Measurements from ENCODE around the gene TRIM22.
"Not testable (repeated sequence)": the region's sequence is repeated elsewhere in the genome, so short reads cannot be mapped to it uniquely, and the experiment has no call there.

TRIM22 gene

GRCh38 chr11:5684646-5685362 lies 4.8 kb upstream of the TRIM22 start, which contains the start of gene TRIM5:
Gene TRIM5 (minus strand): TSS chr11:5685074. CDS start chr11:5680177, 4,897 bp downstream.
- H3K9ac ChIP-seq (ENCODE audit: insufficient read length): peak within 1 kb of the TSS; percentile 89
- peak within 1 kb of the TSS; percentile 95 for H3K27ac ChIP-seq
- TF ChIP-seq FOXP2 (optimal IDR thresholded peaks at IDR 0.05; ENCODE audit: control extremely low read depth, extremely low read length, insufficient read depth): no peak
- peak; percentile 83 for TF ChIP-seq POLR2AphosphoS5 (IDR thresholded peaks at IDR 0.05; ENCODE audit: borderline replicate concordance, low read depth, low read length)
- TF ChIP-seq EZH2 (IDR thresholded peaks at IDR 0.05): no peak
- H3K4me3 ChIP-seq: peak within 1 kb of the TSS; percentile 80
- H3K36me3 ChIP-seq (ENCODE audit: insufficient read depth, low read length): no peaks in the 10 kb centered on the region; the same call in 1 of the 2 replicates
- H3K9me3 ChIP-seq (ENCODE audit: low read depth, low read length): no peaks in the 10 kb centered on the region
- peak; percentile 86 for DNase-seq (ENCODE audit: low read depth, low spot score)

DNA sequence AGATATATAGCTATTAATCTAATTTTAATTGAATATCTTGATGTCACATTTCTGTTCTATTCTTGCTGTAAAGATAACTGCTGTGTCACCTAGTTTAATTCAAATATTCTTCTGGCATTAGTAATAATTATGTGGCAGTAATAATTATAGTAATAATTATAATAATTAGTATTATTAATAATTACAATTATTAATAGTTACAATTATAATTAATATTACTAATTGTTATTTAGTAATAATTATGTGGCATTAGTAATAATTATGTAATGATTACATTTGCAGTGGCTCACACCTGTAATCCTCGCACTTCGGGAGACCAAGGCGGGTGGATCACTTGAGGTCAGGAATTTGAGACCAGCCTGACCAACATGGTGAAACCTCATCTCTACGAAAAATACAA lies 3.2 kb upstream of the TRIM22 start:
- Histone ChIP-seq H3K27ac (no peak overlapping the region), H3K36me3 (ENCODE audit: insufficient read depth, low read length) (no peaks in the 10 kb centered on the region), H3K9ac (ENCODE audit: insufficient read length) (no peak overlapping the region), H3K9me3 (ENCODE audit: low read depth, low read length) (no peaks in the 10 kb centered on the region), H3K4me3 (no peak overlapping the region)
- TF ChIP-seq EZH2 (IDR thresholded peaks at IDR 0.05): no peak
- TF ChIP-seq FOXP2 (optimal IDR thresholded peaks at IDR 0.05; ENCODE audit: control extremely low read depth, extremely low read length, insufficient read depth): no peak
- TF ChIP-seq POLR2AphosphoS5 (IDR thresholded peaks at IDR 0.05; ENCODE audit: borderline replicate concordance, low read depth, low read length): no peak
- no peak for DNase-seq (ENCODE audit: low read depth, low spot score)

- Histone ChIP-seq H3K4me3 (no peak overlapping the region), H3K36me3 (ENCODE audit: insufficient read depth, low read length) (no peaks in the 10 kb centered on the region), H3K9me3 (ENCODE audit: low read depth, low read length) (no peaks in the 10 kb centered on the region), H3K9ac (ENCODE audit: insufficient read length) (no peak overlapping the region), H3K27ac (no peak overlapping the region)
- TF ChIP-seq FOXP2 (optimal IDR thresholded peaks at IDR 0.05; ENCODE audit: control extremely low read depth, extremely low read length, insufficient read depth) (no peak), EZH2 (IDR thresholded peaks at IDR 0.05) (no peak), POLR2AphosphoS5 (IDR thresholded peaks at IDR 0.05; ENCODE audit: borderline replicate concordance, low read depth, low read length) (no peak)
- DNase-seq (ENCODE audit: low read depth, low spot score): no peak
Measured at GRCh38 chr11:5688482-5688881, 1.1 kb upstream of the TRIM22 start.

DNA sequence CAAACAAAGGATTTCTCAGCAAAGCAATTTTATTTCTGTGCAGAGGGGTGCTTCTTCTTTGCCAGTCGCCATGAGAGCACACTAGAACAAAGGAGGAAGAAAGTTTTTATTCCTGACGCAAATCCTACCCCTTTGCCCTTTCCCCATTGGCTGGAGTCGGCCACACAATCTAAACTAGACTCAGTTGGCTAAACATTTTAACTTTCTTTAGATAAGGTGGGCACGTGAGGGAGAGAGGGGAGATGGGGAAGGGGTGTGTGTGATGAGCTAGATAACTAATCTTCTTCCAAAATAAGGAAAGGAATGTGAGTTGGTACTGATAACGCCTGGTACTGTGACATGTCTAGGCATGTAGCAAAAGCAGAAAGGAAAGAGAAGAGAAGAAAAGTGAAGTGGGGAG lies 626 bp downstream of the TRIM22 start:
- Histone ChIP-seq H3K36me3 (ENCODE audit: insufficient read depth, low read length) (no peaks in the 10 kb centered on the region), H3K9ac (ENCODE audit: insufficient read length) (no peak overlapping the region), H3K9me3 (ENCODE audit: low read depth, low read length) (no peaks in the 10 kb centered on the region), H3K4me3 (no peak overlapping the region), H3K27ac (no peak overlapping the region)
- no peak for TF ChIP-seq POLR2AphosphoS5 (IDR thresholded peaks at IDR 0.05; ENCODE audit: borderline replicate concordance, low read depth, low read length)
- DNase-seq (ENCODE audit: low read depth, low spot score): no peak

DNA sequence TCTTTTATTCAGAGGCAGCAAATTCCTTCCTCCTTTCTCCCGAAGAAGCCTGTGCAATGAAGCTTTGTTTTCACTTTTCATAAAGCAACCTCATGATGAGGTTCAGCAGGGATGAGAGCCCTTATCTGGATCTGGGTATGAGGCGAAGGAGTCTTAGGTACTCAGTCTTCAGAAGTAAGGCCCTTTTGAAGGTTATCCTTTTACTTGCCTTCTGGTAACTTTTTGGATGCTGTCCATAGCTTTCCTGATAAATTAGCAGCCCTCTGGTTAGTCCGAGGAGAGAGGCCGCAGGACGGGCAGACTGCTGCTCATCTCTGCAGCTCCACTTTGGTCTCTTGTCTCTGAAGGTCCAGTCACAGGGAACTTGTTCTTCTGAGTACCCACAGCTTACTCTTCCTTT lies 1.1 kb downstream of the TRIM22 start:
- H3K36me3 ChIP-seq (ENCODE audit: insufficient read depth, low read length): no peaks in the 10 kb centered on the region
- TF ChIP-seq FOXP2 (optimal IDR thresholded peaks at IDR 0.05; ENCODE audit: control extremely low read depth, extremely low read length, insufficient read depth) (no peak), EZH2 (IDR thresholded peaks at IDR 0.05) (no peak), POLR2AphosphoS5 (IDR thresholded peaks at IDR 0.05; ENCODE audit: borderline replicate concordance, low read depth, low read length) (no peak)
- no peak overlapping the region for H3K4me3 ChIP-seq
- no peak overlapping the region for H3K9ac ChIP-seq (ENCODE audit: insufficient read length)
- no peaks in the 10 kb centered on the region for H3K9me3 ChIP-seq (ENCODE audit: low read depth, low read length)
- no peak for DNase-seq (ENCODE audit: low read depth, low spot score)
- H3K27ac ChIP-seq: no peak overlapping the region

- not testable (repeated sequence) for H3K27ac ChIP-seq; H3K36me3 ChIP-seq (ENCODE audit: insufficient read depth, low read length); H3K9me3 ChIP-seq (ENCODE audit: low read depth, low read length); H3K4me3 ChIP-seq; H3K9ac ChIP-seq (ENCODE audit: insufficient read length); DNase-seq (ENCODE audit: low read depth, low spot score)
Measured at GRCh38 chr11:5691238-5691963, 1.8 kb downstream of the TRIM22 start.

GRCh38 chr11:5691964-5692361 lies 2.4 kb downstream of the TRIM22 start:
- TF ChIP-seq POLR2AphosphoS5 (IDR thresholded peaks at IDR 0.05; ENCODE audit: borderline replicate concordance, low read depth, low read length) (no peak), FOXP2 (optimal IDR thresholded peaks at IDR 0.05; ENCODE audit: control extremely low read depth, extremely low read length, insufficient read depth) (no peak), EZH2 (IDR thresholded peaks at IDR 0.05) (no peak)
- Histone ChIP-seq H3K36me3 (ENCODE audit: insufficient read depth, low read length) (no peaks in the 10 kb centered on the region), H3K27ac (no peak overlapping the region), H3K4me3 (no peak overlapping the region), H3K9me3 (ENCODE audit: low read depth, low read length) (no peaks in the 10 kb centered on the region), H3K9ac (ENCODE audit: insufficient read length) (no peak overlapping the region)
- DNase-seq (ENCODE audit: low read depth, low spot score): no peak

DNA sequence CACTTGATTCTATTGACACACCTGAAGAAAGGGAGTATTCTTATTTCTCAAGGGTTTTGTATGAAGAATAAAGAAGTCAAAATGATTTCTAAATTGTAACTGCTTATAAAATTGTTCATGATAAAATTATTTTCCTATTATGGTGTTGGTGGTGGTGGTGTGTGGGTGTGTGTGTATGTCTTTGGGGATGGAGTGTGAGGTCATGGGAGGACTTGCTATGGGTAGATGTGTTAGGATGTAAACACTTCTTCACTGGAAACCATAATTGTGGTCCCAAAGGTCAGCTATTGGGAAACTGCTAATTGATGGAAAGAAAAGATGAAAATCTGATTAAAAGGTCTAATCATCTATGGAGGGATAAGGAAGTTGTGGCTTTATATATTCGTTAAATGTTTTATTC lies 5.1 kb downstream of the TRIM22 start:
- Histone ChIP-seq H3K27ac (no peak overlapping the region), H3K9ac (ENCODE audit: insufficient read length) (no peak overlapping the region), H3K9me3 (ENCODE audit: low read depth, low read length) (no peaks in the 10 kb centered on the region), H3K4me3 (no peak overlapping the region), H3K36me3 (ENCODE audit: insufficient read depth, low read length) (no peaks in the 10 kb centered on the region)
- no peak for DNase-seq (ENCODE audit: low read depth, low spot score)
- TF ChIP-seq EZH2 (IDR thresholded peaks at IDR 0.05) (no peak), FOXP2 (optimal IDR thresholded peaks at IDR 0.05; ENCODE audit: control extremely low read depth, extremely low read length, insufficient read depth) (no peak), POLR2AphosphoS5 (IDR thresholded peaks at IDR 0.05; ENCODE audit: borderline replicate concordance, low read depth, low read length) (no peak)
